ENCODE measurements around the gene CNOT11.

The CNOT11 gene

DNA sequence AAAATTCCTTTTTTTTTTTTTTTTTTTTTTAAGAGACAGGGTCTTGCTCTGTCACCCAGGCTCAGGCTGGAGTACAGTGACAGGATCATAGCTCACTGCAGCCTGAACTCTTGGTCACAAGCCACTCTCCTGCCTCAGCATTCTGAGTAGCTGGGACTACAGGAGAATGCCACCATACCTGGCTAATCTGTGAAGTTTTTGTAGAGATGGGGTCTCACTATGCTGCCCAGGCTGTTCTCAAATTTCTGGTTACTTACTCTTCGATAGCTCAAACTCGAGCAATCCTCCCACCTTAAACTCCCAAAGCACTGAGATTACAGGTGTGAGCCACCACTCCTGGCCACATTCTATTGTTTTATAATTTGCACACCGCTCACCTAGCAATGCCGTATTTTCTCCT, 28.8 kb downstream of the CNOT11 start:
- no peak for TF ChIP-seq PPARA (CRISPR knock-in tag; IDR thresholded peaks at IDR 0.05; ENCODE audit: borderline replicate concordance)
- no peak for TF ChIP-seq ZNF8 (CRISPR knock-in tag; IDR thresholded peaks at IDR 0.05)
- no peak for TF ChIP-seq ZFP3 (CRISPR knock-in tag; IDR thresholded peaks at IDR 0.05)
- ATAC-seq, result no peak

DNA sequence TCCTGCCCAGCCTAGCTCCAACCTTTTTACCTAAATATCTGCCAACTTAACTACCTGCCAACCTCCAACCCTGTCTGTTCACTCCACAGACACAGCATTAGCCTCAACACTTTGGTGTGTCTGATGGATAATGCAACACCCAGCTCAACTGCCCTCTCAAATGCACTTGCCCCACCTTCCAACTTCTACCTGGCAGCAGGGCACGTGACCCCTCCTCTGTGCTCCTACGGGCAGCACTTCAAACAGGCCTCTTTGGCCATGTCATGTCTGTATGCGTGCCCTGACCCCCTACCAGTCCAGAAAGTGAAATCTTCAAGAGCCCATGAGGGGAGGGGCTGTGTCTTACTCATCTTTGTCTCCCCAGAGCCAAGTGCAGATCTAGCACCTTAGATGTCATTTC, 30.3 kb downstream of the CNOT11 start:
- TF ChIP-seq ZNF8 (CRISPR knock-in tag; IDR thresholded peaks at IDR 0.05) (no peak), ZFP3 (CRISPR knock-in tag; IDR thresholded peaks at IDR 0.05) (no peak)
- no peak for ATAC-seq

DNA sequence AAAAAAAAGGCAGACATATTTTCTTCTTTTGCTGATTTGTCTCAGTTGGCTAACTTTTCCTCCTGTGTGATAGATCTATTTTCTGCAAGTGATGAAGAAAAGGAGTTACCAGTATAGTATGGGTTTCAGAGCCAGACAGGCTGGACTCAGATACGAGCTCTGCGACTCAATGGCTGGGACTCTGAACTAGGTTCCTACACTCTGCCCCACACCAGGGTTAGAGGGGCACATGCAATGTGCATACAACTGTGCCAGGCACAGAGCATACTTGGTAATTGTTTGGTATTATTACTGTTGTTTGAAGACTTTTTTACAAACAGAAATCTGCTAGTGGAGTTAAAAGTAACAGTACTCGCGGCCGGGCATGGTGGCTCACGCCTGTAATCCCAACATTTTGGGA, 34.0 kb downstream of the CNOT11 start:
- no peak for TF ChIP-seq ZNF70 (CRISPR knock-in tag; IDR thresholded peaks at IDR 0.05)
- TF ChIP-seq, protein P1, sequence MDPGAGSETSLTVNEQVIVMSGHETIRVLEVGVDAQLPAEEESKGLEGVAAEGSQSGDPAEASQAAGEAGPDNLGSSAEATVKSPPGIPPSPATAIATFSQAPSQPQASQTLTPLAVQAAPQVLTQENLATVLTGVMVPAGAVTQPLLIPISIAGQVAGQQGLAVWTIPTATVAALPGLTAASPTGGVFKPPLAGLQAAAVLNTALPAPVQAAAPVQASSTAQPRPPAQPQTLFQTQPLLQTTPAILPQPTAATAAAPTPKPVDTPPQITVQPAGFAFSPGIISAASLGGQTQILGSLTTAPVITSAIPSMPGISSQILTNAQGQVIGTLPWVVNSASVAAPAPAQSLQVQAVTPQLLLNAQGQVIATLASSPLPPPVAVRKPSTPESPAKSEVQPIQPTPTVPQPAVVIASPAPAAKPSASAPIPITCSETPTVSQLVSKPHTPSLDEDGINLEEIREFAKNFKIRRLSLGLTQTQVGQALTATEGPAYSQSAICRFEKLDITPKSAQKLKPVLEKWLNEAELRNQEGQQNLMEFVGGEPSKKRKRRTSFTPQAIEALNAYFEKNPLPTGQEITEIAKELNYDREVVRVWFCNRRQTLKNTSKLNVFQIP (CRISPR knock-in tag; IDR thresholded peaks at IDR 0.05; ENCODE audit: borderline replicate concordance, low read depth), result no peak
- TF ChIP-seq, protein P2, sequence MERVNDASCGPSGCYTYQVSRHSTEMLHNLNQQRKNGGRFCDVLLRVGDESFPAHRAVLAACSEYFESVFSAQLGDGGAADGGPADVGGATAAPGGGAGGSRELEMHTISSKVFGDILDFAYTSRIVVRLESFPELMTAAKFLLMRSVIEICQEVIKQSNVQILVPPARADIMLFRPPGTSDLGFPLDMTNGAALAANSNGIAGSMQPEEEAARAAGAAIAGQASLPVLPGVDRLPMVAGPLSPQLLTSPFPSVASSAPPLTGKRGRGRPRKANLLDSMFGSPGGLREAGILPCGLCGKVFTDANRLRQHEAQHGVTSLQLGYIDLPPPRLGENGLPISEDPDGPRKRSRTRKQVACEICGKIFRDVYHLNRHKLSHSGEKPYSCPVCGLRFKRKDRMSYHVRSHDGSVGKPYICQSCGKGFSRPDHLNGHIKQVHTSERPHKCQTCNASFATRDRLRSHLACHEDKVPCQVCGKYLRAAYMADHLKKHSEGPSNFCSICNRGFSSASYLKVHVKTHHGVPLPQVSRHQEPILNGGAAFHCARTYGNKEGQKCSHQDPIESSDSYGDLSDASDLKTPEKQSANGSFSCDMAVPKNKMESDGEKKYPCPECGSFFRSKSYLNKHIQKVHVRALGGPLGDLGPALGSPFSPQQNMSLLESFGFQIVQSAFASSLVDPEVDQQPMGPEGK (CRISPR knock-in tag; IDR thresholded peaks at IDR 0.05; ENCODE audit: borderline replicate concordance), result no peak
- no peak for TF ChIP-seq ZNF8 (CRISPR knock-in tag; IDR thresholded peaks at IDR 0.05)
- TF ChIP-seq GLIS3 (CRISPR knock-in tag; IDR thresholded peaks at IDR 0.05), result no peak
- TF ChIP-seq, protein P3, sequence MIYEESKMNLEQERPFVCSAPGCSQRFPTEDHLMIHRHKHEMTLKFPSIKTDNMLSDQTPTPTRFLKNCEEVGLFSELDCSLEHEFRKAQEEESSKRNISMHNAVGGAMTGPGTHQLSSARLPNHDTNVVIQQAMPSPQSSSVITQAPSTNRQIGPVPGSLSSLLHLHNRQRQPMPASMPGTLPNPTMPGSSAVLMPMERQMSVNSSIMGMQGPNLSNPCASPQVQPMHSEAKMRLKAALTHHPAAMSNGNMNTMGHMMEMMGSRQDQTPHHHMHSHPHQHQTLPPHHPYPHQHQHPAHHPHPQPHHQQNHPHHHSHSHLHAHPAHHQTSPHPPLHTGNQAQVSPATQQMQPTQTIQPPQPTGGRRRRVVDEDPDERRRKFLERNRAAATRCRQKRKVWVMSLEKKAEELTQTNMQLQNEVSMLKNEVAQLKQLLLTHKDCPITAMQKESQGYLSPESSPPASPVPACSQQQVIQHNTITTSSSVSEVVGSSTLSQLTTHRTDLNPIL (CRISPR knock-in tag; IDR thresholded peaks at IDR 0.05; ENCODE audit: low read depth), result no peak
- TF ChIP-seq ZC3H10 (CRISPR knock-in tag; IDR thresholded peaks at IDR 0.05), result no peak
- TF ChIP-seq CSDC2 (CRISPR knock-in tag; IDR thresholded peaks at IDR 0.05), result no peak
- TF ChIP-seq ZFP3 (CRISPR knock-in tag; IDR thresholded peaks at IDR 0.05), result no peak
- TF ChIP-seq ZFP30 (CRISPR knock-in tag; IDR thresholded peaks at IDR 0.05), result no peak
- no peak for TF ChIP-seq OSR1 (CRISPR knock-in tag; IDR thresholded peaks at IDR 0.05)
- TF ChIP-seq, protein P4, sequence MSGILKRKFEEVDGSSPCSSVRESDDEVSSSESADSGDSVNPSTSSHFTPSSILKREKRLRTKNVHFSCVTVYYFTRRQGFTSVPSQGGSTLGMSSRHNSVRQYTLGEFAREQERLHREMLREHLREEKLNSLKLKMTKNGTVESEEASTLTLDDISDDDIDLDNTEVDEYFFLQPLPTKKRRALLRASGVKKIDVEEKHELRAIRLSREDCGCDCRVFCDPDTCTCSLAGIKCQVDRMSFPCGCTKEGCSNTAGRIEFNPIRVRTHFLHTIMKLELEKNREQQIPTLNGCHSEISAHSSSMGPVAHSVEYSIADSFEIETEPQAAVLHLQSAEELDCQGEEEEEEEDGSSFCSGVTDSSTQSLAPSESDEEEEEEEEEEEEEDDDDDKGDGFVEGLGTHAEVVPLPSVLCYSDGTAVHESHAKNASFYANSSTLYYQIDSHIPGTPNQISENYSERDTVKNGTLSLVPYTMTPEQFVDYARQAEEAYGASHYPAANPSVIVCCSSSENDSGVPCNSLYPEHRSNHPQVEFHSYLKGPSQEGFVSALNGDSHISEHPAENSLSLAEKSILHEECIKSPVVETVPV (CRISPR knock-in tag; IDR thresholded peaks at IDR 0.05), result no peak
- no peak for TF ChIP-seq SNAI2 (CRISPR knock-in tag; IDR thresholded peaks at IDR 0.05)
- no peak for TF ChIP-seq TCF4 (CRISPR knock-in tag; IDR thresholded peaks at IDR 0.05; ENCODE audit: borderline replicate concordance)
- TF ChIP-seq ZNF565 (CRISPR knock-in tag; conservative IDR thresholded peaks at IDR 0.05; ENCODE audit: low read depth), result no peak
- TF ChIP-seq PPARA (CRISPR knock-in tag; IDR thresholded peaks at IDR 0.05; ENCODE audit: borderline replicate concordance), result no peak
- TF ChIP-seq ARNTL (CRISPR knock-in tag; IDR thresholded peaks at IDR 0.05; ENCODE audit: borderline replicate concordance, low read depth), result no peak
- TF ChIP-seq ESRRG (CRISPR knock-in tag; IDR thresholded peaks at IDR 0.05), result no peak
- no peak for TF ChIP-seq BACH2 (CRISPR knock-in tag; IDR thresholded peaks at IDR 0.05; ENCODE audit: borderline replicate concordance)
- TF ChIP-seq RARB (CRISPR knock-in tag; IDR thresholded peaks at IDR 0.05), result no peak
- no peak for ATAC-seq

DNA sequence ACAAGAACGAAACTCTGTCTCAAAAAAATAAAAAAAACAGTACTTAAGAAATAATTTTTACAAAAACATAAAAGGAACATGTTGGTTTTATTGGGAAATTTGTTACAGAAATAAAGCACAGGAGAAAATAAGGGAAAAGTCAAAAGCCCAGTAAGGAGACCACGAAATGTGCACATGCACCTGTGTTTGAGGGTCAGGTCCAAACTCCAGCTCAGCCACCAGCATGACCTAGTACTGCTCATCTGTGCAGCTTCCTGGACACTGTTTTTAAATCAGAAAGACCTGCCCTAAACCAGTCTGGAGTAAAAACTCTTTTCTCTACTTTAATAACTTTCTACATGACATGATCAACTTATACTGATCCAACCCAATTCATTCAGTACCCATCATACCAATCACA, 34.6 kb downstream of the CNOT11 start:
- ATAC-seq, result no peak
- TF ChIP-seq TOX (CRISPR knock-in tag; IDR thresholded peaks at IDR 0.05; ENCODE audit: borderline replicate concordance) (no peak), ZFP3 (CRISPR knock-in tag; IDR thresholded peaks at IDR 0.05) (no peak), GLIS3 (CRISPR knock-in tag; IDR thresholded peaks at IDR 0.05) (no peak), ARNTL (CRISPR knock-in tag; IDR thresholded peaks at IDR 0.05; ENCODE audit: borderline replicate concordance, low read depth) (no peak), OSR1 (CRISPR knock-in tag; IDR thresholded peaks at IDR 0.05) (no peak), CSDC2 (CRISPR knock-in tag; IDR thresholded peaks at IDR 0.05) (no peak), ZNF70 (CRISPR knock-in tag; IDR thresholded peaks at IDR 0.05) (no peak), RARB (CRISPR knock-in tag; IDR thresholded peaks at IDR 0.05) (no peak), ZNF8 (CRISPR knock-in tag; IDR thresholded peaks at IDR 0.05) (no peak), ZNF565 (CRISPR knock-in tag; conservative IDR thresholded peaks at IDR 0.05; ENCODE audit: low read depth) (no peak), TCF4 (CRISPR knock-in tag; IDR thresholded peaks at IDR 0.05; ENCODE audit: borderline replicate concordance) (no peak), ZFP30 (CRISPR knock-in tag; IDR thresholded peaks at IDR 0.05) (no peak), ZC3H10 (CRISPR knock-in tag; IDR thresholded peaks at IDR 0.05) (no peak)
- TF ChIP-seq, protein P5, sequence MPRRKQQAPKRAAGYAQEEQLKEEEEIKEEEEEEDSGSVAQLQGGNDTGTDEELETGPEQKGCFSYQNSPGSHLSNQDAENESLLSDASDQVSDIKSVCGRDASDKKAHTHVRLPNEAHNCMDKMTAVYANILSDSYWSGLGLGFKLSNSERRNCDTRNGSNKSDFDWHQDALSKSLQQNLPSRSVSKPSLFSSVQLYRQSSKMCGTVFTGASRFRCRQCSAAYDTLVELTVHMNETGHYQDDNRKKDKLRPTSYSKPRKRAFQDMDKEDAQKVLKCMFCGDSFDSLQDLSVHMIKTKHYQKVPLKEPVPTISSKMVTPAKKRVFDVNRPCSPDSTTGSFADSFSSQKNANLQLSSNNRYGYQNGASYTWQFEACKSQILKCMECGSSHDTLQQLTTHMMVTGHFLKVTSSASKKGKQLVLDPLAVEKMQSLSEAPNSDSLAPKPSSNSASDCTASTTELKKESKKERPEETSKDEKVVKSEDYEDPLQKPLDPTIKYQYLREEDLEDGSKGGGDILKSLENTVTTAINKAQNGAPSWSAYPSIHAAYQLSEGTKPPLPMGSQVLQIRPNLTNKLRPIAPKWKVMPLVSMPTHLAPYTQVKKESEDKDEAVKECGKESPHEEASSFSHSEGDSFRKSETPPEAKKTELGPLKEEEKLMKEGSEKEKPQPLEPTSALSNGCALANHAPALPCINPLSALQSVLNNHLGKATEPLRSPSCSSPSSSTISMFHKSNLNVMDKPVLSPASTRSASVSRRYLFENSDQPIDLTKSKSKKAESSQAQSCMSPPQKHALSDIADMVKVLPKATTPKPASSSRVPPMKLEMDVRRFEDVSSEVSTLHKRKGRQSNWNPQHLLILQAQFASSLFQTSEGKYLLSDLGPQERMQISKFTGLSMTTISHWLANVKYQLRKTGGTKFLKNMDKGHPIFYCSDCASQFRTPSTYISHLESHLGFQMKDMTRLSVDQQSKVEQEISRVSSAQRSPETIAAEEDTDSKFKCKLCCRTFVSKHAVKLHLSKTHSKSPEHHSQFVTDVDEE (CRISPR knock-in tag; IDR thresholded peaks at IDR 0.05), result no peak
- TF ChIP-seq, protein P1 (CRISPR knock-in tag; IDR thresholded peaks at IDR 0.05; ENCODE audit: borderline replicate concordance, low read depth), result no peak
- TF ChIP-seq, protein P2 (CRISPR knock-in tag; IDR thresholded peaks at IDR 0.05; ENCODE audit: borderline replicate concordance), result no peak
